Measurements from ENCODE around the gene RAB11FIP5. TPM values are rescaled to one million over a fixed set of nuclear protein-coding genes. Genes with fewer than 3 reads are reported as not detected.
A peak's percentile ranks its signal among the peaks of the same experiment; 100 is the strongest.
"Not testable (repeated sequence)": the region's sequence is repeated elsewhere in the genome, so short reads cannot be mapped to it uniquely, and the experiment has no call there.

RAB11FIP5 gene
- total RNA-seq, 1 experiment from 2014 or later: 33.7 TPM

GRCh38 chr2:73111073-73112025 is 1.4 kb downstream of the RAB11FIP5 start:
- peak; percentile 28 for DNase-seq (ENCODE audit: low read depth)

GRCh38 chr2:73110168-73111072 is 2.3 kb downstream of the RAB11FIP5 start:
- peak; percentile 72 for DNase-seq (ENCODE audit: low read depth)

- no peak for DNase-seq (ENCODE audit: low read depth)
Observed at GRCh38 chr2:73109431-73110167, 3.1 kb downstream of the RAB11FIP5 start.

- peak; percentile 82 for DNase-seq (ENCODE audit: low read depth)
Observed at GRCh38 chr2:73107211-73107926, 5.4 kb downstream of the RAB11FIP5 start.

- no peak for DNase-seq (ENCODE audit: low read depth)
Observed at GRCh38 chr2:73106791-73107190, 6.0 kb downstream of the RAB11FIP5 start.

GRCh38 chr2:73105511-73105971 is 7.2 kb downstream of the RAB11FIP5 start:
- peak; percentile 41 for DNase-seq (ENCODE audit: low read depth)

- no peak for DNase-seq (ENCODE audit: low read depth)
Observed at GRCh38 chr2:73104933-73105332, 7.8 kb downstream of the RAB11FIP5 start.

GRCh38 chr2:73103018-73103542 is 9.7 kb downstream of the RAB11FIP5 start:
- no peak for DNase-seq (ENCODE audit: low read depth)

GRCh38 chr2:73101626-73102256 is 11.0 kb downstream of the RAB11FIP5 start:
- peak; percentile 38 for DNase-seq (ENCODE audit: low read depth)

- no peak for DNase-seq (ENCODE audit: low read depth)
Observed at GRCh38 chr2:73100956-73101355, 11.8 kb downstream of the RAB11FIP5 start.

- no peak for DNase-seq (ENCODE audit: low read depth)
Observed at GRCh38 chr2:73099486-73099885, 13.3 kb downstream of the RAB11FIP5 start.

GRCh38 chr2:73095910-73096309 is 16.8 kb downstream of the RAB11FIP5 start:
- no peak for DNase-seq (ENCODE audit: low read depth)

- DNase-seq (ENCODE audit: low read depth): not testable (repeated sequence)
Observed at GRCh38 chr2:73093601-73094218, 19.0 kb downstream of the RAB11FIP5 start.

- DNase-seq (ENCODE audit: low read depth): no peak
Observed at GRCh38 chr2:73092146-73092783, 20.5 kb downstream of the RAB11FIP5 start.

- no peak for DNase-seq (ENCODE audit: low read depth)
Observed at GRCh38 chr2:73091696-73092095, 21.1 kb downstream of the RAB11FIP5 start.

GRCh38 chr2:73091164-73091563 is 21.6 kb downstream of the RAB11FIP5 start:
- no peak for DNase-seq (ENCODE audit: low read depth)

- DNase-seq (ENCODE audit: low read depth): peak; percentile 93
Observed at GRCh38 chr2:73089270-73090030, 23.3 kb downstream of the RAB11FIP5 start.

GRCh38 chr2:73088703-73089102 is 24.0 kb downstream of the RAB11FIP5 start:
- no peak for DNase-seq (ENCODE audit: low read depth)

Measured in LHCN-M2 (cell line).